Kidney epithelial cell (primary cell): ENCODE results near the gene BTN2A1. TPM values are rescaled to one million over a fixed set of nuclear protein-coding genes. Genes with fewer than 3 reads are reported as not detected.
A peak's percentile ranks its signal among the peaks of the same experiment; 100 is the strongest.

Source experiments
- DNase-seq: peaks from one replicate; pipeline ENCODE4 v3.0.0-alpha.2; 2010; ENCODE audit warnings: low read depth
- H3K27me3 ChIP-seq: 2 replicates; pipeline ENCODE4 v1.6.0; 2011; ENCODE audit warnings: low read length; ENCODE audit not compliant: control insufficient read depth, insufficient read depth
- H3K36me3 ChIP-seq: 2 replicates; pipeline ENCODE4 v1.5.1; 2011; ENCODE audit warnings: low read length; ENCODE audit not compliant: control insufficient read depth, insufficient read depth
- H3K4me3 ChIP-seq: 2 replicates; pipeline ENCODE4 v1.5.1; 2011; ENCODE audit warnings: low read depth, mild to moderate bottlenecking, control low read depth, low read length
- CTCF ChIP-seq: IDR thresholded peaks from 2 replicates; pipeline ENCODE4 v1.5.1; 2011; ENCODE audit warnings: mild to moderate bottlenecking, moderate library complexity, low read length, control low read depth, inconsistent platforms; ENCODE audit not compliant: insufficient read depth, poor library complexity, severe bottlenecking
- total RNA-seq: library from RNA; depleted of rRNA; stranded (reverse); fragments of >200 nt; gene quantifications from 2 replicates; pipeline ENCODE4 v1.2.3, GENCODE V29; 2015

BTN2A1 gene
- total RNA-seq, 1 donor from 2014 or later, result 17.5 TPM

GRCh38 chr6:26495281-26495680 lies 37.5 kb downstream of the BTN2A1 start:
- no peak for DNase-seq
- Histone ChIP-seq H3K4me3 (no peak overlapping the region), H3K36me3 (no peaks in the 10 kb centered on the region), H3K27me3 (no peaks in the 10 kb centered on the region)
- TF ChIP-seq CTCF, result no peak

- no peaks in the 10 kb centered on the region for H3K36me3 ChIP-seq
- DNase-seq, result no peak
- no peak for TF ChIP-seq CTCF
Observed at GRCh38 chr6:26497610-26498009, 39.9 kb downstream of the BTN2A1 start.

DNA sequence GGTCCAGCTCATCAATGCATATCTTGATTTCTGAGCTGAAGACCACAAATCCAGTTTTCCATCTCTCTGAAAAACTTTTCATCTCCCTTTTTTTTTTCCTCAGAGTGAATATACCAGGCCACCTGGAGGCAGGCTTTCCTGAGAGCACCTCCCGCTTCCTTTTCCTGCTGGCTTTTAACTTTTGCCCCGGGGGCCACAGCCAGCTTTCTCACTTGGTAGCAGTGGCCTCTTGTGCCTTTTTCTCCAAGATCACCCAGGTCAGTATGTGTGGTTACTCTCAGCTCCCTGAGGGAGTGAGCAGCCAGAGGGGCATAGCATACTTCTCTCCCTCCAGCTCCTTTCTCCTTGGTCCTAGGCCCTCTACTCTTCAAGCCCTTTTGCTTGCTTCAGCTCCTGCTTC lies 42.3 kb downstream of the BTN2A1 start, which contains the start of gene BTN1A1:
Gene BTN1A1 (plus strand): TSS at position 202 of the 400 bp plus-strand sequence. CDS start 984 bp downstream, outside the sequence.
- peaks cover 10% of the 10 kb centered on the region for H3K27me3 ChIP-seq
- no peak for DNase-seq

More at GRCh38 chr6:26497610-26498009, 39.9 kb downstream of the BTN2A1 start:
- peaks cover 10% of the 10 kb centered on the region for H3K27me3 ChIP-seq
- H3K4me3 ChIP-seq, result no peak overlapping the region

GRCh38 chr6:26501482-26501986 lies 43.8 kb downstream of the BTN2A1 start:
- no peak for DNase-seq

More for the DNA sequence above, 42.3 kb downstream of the BTN2A1 start, which contains the start of gene BTN1A1:
- H3K4me3 ChIP-seq, result no peak within 1 kb of the TSS
- no peaks in the 10 kb centered on the region for H3K36me3 ChIP-seq
- no peak for TF ChIP-seq CTCF

DNA sequence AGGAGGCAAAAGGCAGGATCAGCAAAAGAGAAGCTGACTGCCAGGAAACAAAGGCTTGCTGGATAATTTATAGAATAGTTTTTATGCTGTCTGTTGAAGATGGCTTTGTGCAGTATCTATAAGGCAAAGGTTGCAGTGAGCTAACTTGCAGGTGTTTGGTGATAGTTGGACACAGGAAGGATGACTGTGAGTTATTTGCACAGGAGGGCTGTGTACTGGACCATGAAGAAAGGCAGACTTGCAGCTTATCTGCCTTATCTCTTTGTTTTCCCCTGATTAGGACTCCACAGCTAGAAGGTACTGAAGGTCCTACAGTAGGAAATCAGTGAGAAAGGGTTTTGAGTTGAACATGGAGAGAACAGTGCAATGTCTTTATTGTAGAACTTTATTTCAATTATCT lies 44.4 kb downstream of the BTN2A1 start:
- TF ChIP-seq CTCF, result no peak
- peaks cover 10% of the 10 kb centered on the region for H3K27me3 ChIP-seq
- DNase-seq, result no peak
- no peak overlapping the region for H3K4me3 ChIP-seq
- H3K36me3 ChIP-seq, result no peaks in the 10 kb centered on the region

More at GRCh38 chr6:26501482-26501986, 43.8 kb downstream of the BTN2A1 start:
- H3K4me3 ChIP-seq, result peak overlapping the region; percentile 15
- no peaks in the 10 kb centered on the region for H3K36me3 ChIP-seq
- H3K27me3 ChIP-seq, result peaks cover 10% of the 10 kb centered on the region
- TF ChIP-seq CTCF, result no peak

DNA sequence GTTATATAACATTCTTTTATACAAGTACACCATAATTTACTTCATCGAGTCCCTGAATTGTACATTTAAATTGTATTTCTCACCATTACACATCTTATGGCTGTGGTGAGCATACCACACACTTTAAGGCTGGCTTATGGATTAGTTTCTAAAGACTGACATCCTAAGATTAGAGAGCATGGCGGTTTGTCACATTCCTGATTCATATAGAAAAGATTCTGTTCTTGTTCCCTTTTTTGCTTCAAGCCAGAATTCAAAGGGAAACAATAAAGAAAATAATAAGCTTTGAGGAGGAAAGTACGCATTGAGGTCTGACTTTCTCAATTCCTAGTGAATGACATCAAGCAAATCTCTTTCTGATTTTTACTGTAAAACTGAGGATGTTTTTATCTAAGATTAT lies 44.9 kb downstream of the BTN2A1 start:
- Histone ChIP-seq H3K36me3 (no peaks in the 10 kb centered on the region), H3K27me3 (peaks cover 10% of the 10 kb centered on the region), H3K4me3 (no peak overlapping the region)
- DNase-seq, result no peak
- TF ChIP-seq CTCF, result no peak
